Middle frontal gyrus (tissue), 1 donor: ENCODE data around the gene ZNF57.
"Not testable (repeated sequence)": the region's sequence is repeated elsewhere in the genome, so short reads cannot be mapped to it uniquely, and the experiment has no call there.

ENCODE experiments used
- DNase-seq: peaks from one replicate; pipeline ENCODE4 v3.0.0-alpha.2; 2015; ENCODE audit warnings: low spot score; ENCODE audit errors: extremely low spot score

Gene ZNF57

GRCh38 chr19:2900296-2901252 is at the start of gene ZNF57:
ZNF57 (plus strand) TSS chr19:2900928; CDS start chr19:2901046, 118 bp downstream.
- DNase-seq: peak; percentile 99

GRCh38 chr19:2852598-2852997 is 48.1 kb upstream of the ZNF57 start:
- no peak for DNase-seq

- DNase-seq: no peak
These were observed 47.6 kb upstream of the ZNF57 start for GRCh38 chr19:2853015-2853606.

- DNase-seq: no peak
These were observed 45.9 kb upstream of the ZNF57 start for GRCh38 chr19:2854849-2855248.

GRCh38 chr19:2856457-2857050 is 44.2 kb upstream of the ZNF57 start:
- no peak for DNase-seq

- DNase-seq: no peak
These were observed 41.9 kb upstream of the ZNF57 start for GRCh38 chr19:2858864-2859263.

- no peak for DNase-seq
These were observed 36.9 kb upstream of the ZNF57 start for GRCh38 chr19:2863816-2864215.

- DNase-seq: no peak
These were observed 35.2 kb upstream of the ZNF57 start for GRCh38 chr19:2865334-2866100.

GRCh38 chr19:2866495-2867024 is 34.2 kb upstream of the ZNF57 start:
- no peak for DNase-seq

- no peak for DNase-seq
These were observed 33.4 kb upstream of the ZNF57 start, which contains the start of gene ZNF556 for GRCh38 chr19:2867025-2867991. ZNF556 (plus strand) TSS chr19:2867335; CDS start chr19:2867422, 87 bp downstream.

- no peak for DNase-seq
These were observed 31.1 kb upstream of the ZNF57 start for GRCh38 chr19:2869618-2870017.

- not testable (repeated sequence) for DNase-seq
These were observed 28.6 kb upstream of the ZNF57 start for GRCh38 chr19:2872175-2872574.

- no peak for DNase-seq
These were observed 23.1 kb upstream of the ZNF57 start for GRCh38 chr19:2877398-2878331.

- DNase-seq: no peak
These were observed 16.9 kb upstream of the ZNF57 start for GRCh38 chr19:2883686-2884439.

GRCh38 chr19:2885736-2886135 is 15.0 kb upstream of the ZNF57 start:
- no peak for DNase-seq

GRCh38 chr19:2887391-2887914 is 13.3 kb upstream of the ZNF57 start:
- peak; percentile 20 for DNase-seq

- no peak for DNase-seq
These were observed 11.9 kb upstream of the ZNF57 start for GRCh38 chr19:2888731-2889224.

- not testable (repeated sequence) for DNase-seq
These were observed 10.2 kb upstream of the ZNF57 start for GRCh38 chr19:2890531-2890930.
